AG09319 (cell line): ENCODE results near the gene PSEN2.
A peak's percentile ranks its signal among the peaks of the same experiment; 100 is the strongest.

Experiments
- DNase-seq: peaks from one replicate; pipeline ENCODE4 v3.0.0-alpha.2; 2010; ENCODE audit warnings: low read depth; ENCODE audit errors: extremely low read depth
- TF ChIP-seq, protein P1 (sequence below): IDR thresholded peaks from 2 replicates; pipeline ENCODE4 v1.5.1; 2011; ENCODE audit warnings: low read depth, mild to moderate bottlenecking, inconsistent platforms, low read length, moderate library complexity

Gene PSEN2

DNA sequence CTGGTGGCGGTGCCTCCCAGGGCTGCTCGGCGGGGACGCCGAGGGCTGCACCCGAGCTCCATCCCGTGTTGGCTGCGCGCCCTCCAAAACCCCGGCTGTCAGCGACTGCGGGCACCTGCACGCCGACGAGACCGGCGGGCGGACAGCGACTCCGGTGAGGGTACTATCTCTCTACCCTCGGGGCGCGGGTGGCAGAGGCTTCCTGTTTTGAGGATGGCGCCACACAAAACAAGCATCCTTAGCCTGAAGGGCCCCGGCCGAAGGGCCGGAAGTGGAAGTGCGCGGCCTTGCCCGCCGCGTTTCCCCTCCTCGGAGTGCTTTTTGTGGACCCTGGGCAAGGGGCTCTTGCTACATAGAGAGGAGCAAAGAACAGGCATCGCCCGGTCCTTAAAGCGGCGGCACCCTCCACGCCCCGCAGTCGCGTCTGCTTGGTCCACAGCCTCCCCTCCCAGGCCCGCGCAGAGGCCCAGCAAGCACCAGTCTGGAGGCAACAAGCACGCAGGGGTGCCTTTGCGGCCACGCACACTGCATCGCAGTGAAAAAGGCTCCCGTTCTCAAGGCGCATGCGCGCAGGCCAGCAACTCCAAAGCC lies 69.1 kb downstream of the PSEN2 start:
- TF ChIP-seq, protein P1, sequence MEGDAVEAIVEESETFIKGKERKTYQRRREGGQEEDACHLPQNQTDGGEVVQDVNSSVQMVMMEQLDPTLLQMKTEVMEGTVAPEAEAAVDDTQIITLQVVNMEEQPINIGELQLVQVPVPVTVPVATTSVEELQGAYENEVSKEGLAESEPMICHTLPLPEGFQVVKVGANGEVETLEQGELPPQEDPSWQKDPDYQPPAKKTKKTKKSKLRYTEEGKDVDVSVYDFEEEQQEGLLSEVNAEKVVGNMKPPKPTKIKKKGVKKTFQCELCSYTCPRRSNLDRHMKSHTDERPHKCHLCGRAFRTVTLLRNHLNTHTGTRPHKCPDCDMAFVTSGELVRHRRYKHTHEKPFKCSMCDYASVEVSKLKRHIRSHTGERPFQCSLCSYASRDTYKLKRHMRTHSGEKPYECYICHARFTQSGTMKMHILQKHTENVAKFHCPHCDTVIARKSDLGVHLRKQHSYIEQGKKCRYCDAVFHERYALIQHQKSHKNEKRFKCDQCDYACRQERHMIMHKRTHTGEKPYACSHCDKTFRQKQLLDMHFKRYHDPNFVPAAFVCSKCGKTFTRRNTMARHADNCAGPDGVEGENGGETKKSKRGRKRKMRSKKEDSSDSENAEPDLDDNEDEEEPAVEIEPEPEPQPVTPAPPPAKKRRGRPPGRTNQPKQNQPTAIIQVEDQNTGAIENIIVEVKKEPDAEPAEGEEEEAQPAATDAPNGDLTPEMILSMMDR = no peak
- no peak for DNase-seq

DNA sequence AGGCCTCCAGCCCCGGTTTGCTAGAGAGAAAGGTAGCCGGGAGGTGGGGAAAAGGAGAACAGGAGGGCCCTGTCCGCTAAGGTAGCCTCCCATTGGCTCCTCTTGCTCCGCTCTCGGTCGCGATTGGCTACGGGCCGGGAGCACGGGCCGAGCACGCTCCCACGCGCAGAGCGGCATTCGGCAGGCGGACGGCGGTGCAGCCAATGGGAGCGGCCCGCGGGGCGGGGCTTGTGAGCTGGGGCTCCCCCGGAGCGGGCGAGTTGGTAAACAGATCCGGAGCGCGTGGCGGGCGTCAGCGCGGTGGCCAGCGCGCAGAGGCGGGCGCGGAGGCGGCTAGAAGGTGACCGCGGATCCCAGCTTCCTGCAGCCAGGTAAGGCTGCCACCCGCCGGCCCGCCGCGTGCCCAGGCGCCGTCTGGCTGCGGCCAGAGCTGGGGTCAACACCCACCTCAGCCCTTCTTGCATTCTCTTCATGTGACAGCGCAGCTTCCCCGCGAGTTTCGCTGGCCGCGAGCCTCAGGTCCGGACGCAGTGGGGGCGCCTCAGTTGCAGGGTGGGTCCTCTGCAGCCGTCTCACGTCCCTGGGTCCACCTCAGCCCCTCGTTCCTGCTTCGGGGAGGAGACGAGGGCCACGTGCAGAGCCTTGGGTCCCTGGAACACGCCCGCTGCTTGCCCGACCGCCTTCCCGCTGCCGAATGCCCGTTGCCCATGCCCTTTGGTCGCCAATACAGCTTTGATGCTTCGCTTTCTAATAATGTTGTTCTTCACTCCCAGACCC lies 69.8 kb downstream of the PSEN2 start, which contains the start of gene COQ8A:
Gene COQ8A (plus strand): TSS at position 266 of the 777 bp plus-strand sequence. CDS start 21,092 bp downstream, outside the sequence.
- peak; percentile 99 for DNase-seq
- TF ChIP-seq, protein P1 = no peak

DNA sequence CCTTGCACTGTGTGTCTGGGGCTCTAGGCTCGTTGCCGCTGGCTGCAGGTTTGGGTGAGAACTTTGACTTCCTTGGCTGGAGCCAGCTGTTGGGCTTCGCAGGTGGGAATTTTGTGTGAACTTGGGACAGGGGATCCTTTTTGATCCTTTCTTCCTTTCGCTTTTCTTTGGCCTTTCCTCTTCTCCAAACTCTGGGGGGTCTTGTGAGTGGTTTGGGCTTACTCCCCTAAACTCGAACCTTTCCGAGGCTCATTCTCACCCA lies 70.3 kb downstream of the PSEN2 start:
- TF ChIP-seq, protein P1 = no peak
- no peak for DNase-seq

DNA sequence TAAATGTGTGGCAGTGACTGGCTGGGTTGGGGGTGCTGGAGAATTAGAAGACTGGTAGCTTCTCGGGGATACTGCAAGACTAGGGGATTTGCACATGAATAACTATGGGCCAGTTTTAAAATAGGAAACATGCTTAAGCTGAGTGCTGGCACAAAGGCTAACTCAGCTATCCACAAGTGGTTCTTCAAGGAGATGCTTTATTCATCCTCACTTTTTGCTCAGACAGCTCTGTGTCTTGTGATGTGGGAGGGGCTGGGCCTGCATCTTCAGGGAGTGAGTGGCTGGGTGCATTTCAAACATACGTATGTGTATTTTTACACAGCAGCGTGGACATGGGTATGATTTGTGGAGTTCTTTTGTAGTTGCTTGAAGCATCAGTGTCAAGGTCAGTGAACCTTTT lies 72.0 kb downstream of the PSEN2 start:
- DNase-seq = no peak
- TF ChIP-seq, protein P1 = no peak

DNA sequence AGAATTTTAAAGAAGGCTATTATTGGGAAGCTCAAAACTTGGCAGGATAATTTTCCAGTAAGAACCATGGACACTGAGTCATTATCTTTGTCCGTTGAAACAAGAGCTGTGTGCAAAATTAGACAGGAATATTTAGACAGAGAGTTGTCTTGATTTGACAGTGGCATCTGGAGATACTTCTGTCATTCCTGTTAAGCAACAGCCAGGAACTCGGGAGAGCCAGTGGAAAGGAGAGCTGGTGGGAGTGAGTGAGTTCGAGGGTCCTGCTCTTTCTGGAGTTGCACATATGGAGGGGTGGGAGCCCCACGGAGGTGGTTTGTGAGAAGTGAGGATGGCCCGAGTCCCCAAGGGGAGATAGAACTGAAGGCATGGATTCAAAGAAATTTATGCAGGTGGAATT lies 72.7 kb downstream of the PSEN2 start:
- DNase-seq = no peak
- TF ChIP-seq, protein P1 = no peak

DNA sequence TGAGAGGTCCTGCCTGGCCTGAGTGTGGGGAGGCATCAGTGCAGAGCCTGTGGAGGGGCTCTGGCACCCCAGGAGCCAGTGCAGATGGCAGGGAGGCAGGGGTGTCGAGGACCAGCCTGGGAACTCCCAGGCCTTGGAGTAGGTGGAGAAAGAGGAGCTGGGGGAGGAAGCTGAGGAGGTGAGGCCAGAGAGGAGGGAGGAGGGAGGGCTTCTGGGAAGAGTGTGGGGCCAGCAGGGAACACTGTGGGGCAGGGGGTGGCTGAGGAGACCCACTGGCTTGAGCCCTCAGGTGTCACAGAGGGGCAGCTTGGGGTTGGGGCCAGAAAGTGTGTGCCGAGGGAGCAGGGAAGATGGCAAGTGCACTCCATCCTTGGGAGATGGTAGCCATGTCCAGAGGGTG lies 73.5 kb downstream of the PSEN2 start:
- TF ChIP-seq, protein P1 = no peak
- no peak for DNase-seq

DNA sequence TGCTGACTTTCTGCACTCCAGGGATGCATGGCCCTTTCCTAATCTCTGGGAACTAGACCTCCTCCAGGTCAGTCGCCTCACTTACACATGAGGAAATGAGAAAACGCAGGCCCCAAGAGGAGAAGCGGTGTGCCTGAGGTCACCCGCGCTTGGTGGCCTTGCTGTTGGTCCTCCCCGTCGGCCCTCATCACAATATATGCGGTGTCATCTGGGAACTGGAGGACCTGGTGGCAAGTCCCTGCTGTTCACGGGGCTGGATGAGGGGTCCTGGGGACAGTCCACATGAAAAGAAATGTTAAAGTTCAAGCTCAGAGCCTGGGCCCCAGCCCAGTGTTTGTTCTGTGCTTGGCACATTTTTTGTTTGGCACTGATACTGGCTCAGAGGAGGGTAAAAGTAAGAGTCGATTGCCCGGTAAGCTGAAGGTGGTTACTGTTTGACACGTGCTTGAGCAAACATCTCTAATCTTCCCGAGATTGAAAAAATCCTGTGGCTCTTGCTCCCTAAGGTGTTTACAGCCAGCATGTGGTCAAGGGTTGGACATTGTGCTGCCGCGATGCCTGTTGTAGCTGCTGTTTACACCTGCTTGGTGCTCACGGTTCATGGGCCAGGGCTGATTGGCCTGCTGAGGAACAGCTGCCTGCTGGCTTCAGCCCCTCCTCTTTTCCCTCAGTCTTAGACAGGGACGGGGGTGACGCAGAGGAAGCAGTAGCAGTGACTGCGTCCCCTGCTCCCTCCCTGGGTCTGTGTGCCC lies 74.9 kb downstream of the PSEN2 start:
- TF ChIP-seq, protein P1 = no peak
- no peak for DNase-seq
